ENCODE measurements around the gene SLC27A5.
"Not testable (repeated sequence)": the region's sequence is repeated elsewhere in the genome, so short reads cannot be mapped to it uniquely, and the experiment has no call there.

Gene SLC27A5

GRCh38 chr19:58460039-58460438 lies 51.8 kb downstream of the SLC27A5 start:
- DNase-seq (ENCODE audit: low read depth) = no peak
- H3K4me3 ChIP-seq (ENCODE audit: low read depth, low read length) = no peak overlapping the region
- TF ChIP-seq, protein P1, sequence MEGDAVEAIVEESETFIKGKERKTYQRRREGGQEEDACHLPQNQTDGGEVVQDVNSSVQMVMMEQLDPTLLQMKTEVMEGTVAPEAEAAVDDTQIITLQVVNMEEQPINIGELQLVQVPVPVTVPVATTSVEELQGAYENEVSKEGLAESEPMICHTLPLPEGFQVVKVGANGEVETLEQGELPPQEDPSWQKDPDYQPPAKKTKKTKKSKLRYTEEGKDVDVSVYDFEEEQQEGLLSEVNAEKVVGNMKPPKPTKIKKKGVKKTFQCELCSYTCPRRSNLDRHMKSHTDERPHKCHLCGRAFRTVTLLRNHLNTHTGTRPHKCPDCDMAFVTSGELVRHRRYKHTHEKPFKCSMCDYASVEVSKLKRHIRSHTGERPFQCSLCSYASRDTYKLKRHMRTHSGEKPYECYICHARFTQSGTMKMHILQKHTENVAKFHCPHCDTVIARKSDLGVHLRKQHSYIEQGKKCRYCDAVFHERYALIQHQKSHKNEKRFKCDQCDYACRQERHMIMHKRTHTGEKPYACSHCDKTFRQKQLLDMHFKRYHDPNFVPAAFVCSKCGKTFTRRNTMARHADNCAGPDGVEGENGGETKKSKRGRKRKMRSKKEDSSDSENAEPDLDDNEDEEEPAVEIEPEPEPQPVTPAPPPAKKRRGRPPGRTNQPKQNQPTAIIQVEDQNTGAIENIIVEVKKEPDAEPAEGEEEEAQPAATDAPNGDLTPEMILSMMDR (conservative IDR thresholded peaks at IDR 0.05; ENCODE audit: low read depth, low read length) = no peak

DNA sequence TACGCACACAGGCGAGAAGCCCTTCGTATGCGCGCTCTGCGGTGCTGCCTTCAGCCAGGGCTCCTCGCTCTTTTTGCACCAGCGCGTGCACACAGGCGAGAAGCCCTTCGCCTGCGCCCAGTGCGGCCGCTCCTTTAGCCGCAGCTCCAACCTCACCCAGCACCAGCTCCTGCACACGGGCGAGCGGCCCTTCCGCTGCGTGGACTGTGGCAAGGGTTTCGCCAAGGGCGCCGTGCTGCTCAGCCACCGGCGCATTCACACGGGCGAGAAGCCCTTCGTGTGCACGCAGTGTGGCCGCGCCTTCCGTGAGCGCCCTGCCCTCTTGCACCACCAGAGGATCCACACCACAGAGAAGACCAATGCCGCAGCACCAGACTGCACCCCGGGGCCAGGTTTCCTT lies 55.7 kb downstream of the SLC27A5 start:
- H3K4me3 ChIP-seq (ENCODE audit: low read depth, low read length) = no peak overlapping the region
- no peak for DNase-seq (ENCODE audit: low read depth)
- TF ChIP-seq, protein P1 (conservative IDR thresholded peaks at IDR 0.05; ENCODE audit: low read depth, low read length) = no peak

DNA sequence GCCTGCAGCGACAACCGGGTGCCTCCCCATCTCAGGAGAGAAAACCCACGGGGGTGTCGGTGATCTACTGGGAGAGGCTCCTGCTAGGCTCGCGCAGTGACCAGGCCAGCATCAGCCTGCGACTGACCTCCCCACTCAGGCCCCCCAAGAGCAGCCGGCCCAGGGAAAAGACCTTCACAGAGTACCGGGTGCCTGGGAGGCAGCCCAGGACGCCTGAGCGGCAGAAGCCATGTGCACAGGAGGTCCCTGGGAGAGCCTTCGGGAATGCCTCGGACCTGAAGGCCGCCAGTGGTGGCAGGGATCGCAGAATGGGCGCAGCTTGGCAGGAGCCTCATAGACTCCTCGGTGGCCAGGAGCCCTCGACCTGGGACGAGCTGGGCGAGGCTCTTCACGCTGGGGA lies 56.5 kb downstream of the SLC27A5 start:
- TF ChIP-seq, protein P1 (conservative IDR thresholded peaks at IDR 0.05; ENCODE audit: low read depth, low read length) = no peak
- H3K4me3 ChIP-seq (ENCODE audit: low read depth, low read length) = no peak overlapping the region

DNA sequence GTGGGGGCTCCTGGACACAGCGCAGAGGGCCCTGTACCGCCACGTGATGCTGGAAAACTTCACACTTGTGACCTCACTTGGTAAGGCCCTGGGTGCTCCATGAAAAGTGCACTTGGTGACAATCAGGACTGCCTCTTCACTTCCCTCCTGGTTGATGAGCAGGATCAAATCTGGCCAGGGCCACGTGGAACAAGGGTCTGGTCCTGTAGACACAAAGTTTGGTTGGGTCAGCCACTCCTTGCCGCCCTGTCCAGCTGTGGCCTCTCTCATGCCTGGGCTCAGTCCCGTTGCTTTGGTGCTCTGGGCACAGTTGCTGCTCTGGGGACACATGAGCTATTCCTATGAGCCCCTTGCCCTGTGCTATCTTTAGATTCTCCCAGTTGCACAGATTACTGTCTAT lies 58.0 kb downstream of the SLC27A5 start:
- no peak overlapping the region for H3K4me3 ChIP-seq (ENCODE audit: low read depth, low read length)
- TF ChIP-seq, protein P1 (conservative IDR thresholded peaks at IDR 0.05; ENCODE audit: low read depth, low read length) = no peak
- DNase-seq (ENCODE audit: low read depth) = no peak

More for the DNA sequence above, 56.5 kb downstream of the SLC27A5 start:
- DNase-seq (ENCODE audit: low read depth) = no peak

DNA sequence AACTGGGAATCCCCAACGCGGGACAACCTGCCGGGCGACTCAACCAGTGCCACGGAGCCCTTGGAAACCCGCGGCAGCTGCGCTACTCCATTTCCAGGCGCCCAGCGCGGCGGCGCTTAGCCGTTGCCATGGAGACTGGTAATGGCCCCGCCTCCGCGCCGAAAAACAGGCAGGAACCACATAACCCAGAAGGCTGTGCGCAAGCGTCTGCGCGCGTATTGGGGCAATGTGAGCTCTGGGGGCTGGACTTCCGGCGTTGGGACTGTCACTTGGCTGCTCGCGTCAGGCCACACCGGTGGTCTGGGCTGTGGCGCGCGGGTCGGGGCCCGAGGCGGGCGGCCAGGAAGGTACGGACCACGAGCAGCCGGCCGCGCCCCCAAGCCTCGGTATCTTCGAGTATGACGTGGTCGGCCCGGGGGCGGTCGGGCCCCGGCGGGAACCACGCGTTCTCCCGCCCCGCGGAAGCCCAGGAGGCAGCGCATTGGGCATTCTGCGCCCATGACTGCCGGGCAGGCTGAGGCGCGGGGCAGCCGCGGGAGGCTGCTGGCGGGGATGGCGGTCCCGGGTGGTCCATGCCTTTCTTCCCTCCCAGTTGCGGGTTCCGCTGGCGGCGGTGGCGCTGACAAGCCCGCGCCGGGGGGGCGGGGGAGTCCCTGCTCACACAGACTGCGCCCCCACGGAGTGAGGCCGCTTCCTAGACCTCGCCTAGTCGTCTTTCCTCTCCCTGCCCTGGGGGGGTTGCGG lies 60.3 kb downstream of the SLC27A5 start, which contains the start of gene ZNF324B:
Gene ZNF324B, plus strand, starts transcription at position 265 of the 744 bp plus-strand sequence. CDS start 2,080 bp downstream, outside the sequence.
- TF ChIP-seq, protein P1 (conservative IDR thresholded peaks at IDR 0.05; ENCODE audit: low read depth, low read length) = no peak
- DNase-seq (ENCODE audit: low read depth) = peak; percentile 95
- H3K4me3 ChIP-seq (ENCODE audit: low read depth, low read length) = peak within 1 kb of the TSS; percentile 91

GRCh38 chr19:58450856-58451357 lies 60.9 kb downstream of the SLC27A5 start:
- no peak for DNase-seq (ENCODE audit: low read depth)
- peak overlapping the region; percentile 91 for H3K4me3 ChIP-seq (ENCODE audit: low read depth, low read length)
- TF ChIP-seq, protein P1 (conservative IDR thresholded peaks at IDR 0.05; ENCODE audit: low read depth, low read length) = no peak

DNA sequence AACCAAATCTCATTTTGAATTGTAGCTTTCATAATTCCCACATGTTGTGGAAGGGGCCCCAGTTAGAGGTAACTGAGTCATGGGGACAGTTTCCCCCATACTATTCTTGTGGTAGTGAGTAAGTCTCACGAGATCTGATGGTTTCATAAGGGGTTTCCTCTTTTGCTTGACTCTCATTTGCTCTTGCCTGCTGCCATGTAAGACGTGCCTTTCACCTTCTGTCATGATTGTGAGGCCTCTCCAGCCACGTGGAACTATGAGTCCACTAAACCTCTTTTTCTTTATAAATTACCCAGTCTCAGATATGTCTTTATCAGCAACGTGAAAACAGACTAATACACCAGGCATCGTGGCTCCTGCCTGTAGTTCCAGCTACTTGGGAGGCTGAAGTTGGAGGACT lies 61.8 kb downstream of the SLC27A5 start:
- DNase-seq (ENCODE audit: low read depth); H3K4me3 ChIP-seq (ENCODE audit: low read depth, low read length): not testable (repeated sequence)

DNA sequence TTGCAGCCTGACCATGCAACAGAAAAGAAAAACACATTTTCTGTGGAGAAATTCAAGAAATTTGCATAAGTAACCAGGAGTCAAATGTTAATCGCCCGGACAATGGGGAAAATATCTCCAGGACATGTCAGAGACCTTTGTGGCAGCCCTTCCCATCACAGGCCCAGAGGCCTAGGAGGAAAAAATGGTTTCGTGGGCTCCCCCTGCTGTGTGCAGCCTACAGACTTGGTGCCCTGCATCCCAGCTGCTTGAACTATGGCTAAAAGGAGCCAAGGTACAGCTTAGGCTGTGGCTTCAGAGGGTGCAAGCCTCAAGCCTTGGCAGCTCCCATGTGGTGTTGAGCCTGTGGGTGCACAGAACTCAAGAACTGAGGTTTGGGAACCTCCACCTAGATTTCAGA lies 62.9 kb downstream of the SLC27A5 start:
- not testable (repeated sequence) for DNase-seq (ENCODE audit: low read depth); H3K4me3 ChIP-seq (ENCODE audit: low read depth, low read length)

Data from choroid plexus epithelial cell (primary cell).